HFF-Myc (cell line): ENCODE results near the gene TANGO6.

Experiments
- DNase-seq: peaks from one replicate; pipeline ENCODE4 v3.0.0-alpha.2; 2011; ENCODE audit warnings: low read depth; ENCODE audit errors: extremely low read depth
- H3K4me3 ChIP-seq: replicated peaks from 2 replicates; pipeline ENCODE4 v1.5.1; 2011; ENCODE audit warnings: low read depth, mild to moderate bottlenecking, control low read depth, low read length
- TF ChIP-seq, protein P1 (sequence below): IDR thresholded peaks from 2 replicates; pipeline ENCODE4 v1.5.1; 2012; ENCODE audit warnings: mild to moderate bottlenecking, low read depth, low read length, control low read depth; ENCODE audit errors: missing control alignments

The TANGO6 gene

DNA sequence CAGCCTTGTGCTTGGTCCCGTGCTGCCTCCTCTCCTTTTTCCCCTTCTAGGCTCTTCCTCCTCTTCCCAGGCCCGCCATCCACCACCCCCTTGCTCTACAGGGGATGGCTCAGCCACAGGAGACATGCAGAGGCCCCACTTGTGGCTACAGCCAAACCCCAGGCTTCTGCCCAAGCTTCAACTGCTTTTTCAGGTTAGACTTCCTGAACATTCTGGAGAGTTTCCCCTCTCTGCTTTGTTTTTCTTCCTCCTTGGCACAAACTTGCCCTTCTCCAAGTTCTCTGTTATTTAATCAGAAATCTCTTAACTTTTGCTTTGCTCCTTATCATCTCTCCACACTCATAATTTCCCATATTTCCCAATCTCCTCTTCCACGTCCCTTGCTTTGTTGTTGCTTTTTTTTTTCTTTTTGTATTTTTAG is 243.8 kb downstream of the TANGO6 start:
- no peak for DNase-seq
- TF ChIP-seq, protein P1, sequence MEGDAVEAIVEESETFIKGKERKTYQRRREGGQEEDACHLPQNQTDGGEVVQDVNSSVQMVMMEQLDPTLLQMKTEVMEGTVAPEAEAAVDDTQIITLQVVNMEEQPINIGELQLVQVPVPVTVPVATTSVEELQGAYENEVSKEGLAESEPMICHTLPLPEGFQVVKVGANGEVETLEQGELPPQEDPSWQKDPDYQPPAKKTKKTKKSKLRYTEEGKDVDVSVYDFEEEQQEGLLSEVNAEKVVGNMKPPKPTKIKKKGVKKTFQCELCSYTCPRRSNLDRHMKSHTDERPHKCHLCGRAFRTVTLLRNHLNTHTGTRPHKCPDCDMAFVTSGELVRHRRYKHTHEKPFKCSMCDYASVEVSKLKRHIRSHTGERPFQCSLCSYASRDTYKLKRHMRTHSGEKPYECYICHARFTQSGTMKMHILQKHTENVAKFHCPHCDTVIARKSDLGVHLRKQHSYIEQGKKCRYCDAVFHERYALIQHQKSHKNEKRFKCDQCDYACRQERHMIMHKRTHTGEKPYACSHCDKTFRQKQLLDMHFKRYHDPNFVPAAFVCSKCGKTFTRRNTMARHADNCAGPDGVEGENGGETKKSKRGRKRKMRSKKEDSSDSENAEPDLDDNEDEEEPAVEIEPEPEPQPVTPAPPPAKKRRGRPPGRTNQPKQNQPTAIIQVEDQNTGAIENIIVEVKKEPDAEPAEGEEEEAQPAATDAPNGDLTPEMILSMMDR = no peak
- no peak overlapping the region for H3K4me3 ChIP-seq

DNA sequence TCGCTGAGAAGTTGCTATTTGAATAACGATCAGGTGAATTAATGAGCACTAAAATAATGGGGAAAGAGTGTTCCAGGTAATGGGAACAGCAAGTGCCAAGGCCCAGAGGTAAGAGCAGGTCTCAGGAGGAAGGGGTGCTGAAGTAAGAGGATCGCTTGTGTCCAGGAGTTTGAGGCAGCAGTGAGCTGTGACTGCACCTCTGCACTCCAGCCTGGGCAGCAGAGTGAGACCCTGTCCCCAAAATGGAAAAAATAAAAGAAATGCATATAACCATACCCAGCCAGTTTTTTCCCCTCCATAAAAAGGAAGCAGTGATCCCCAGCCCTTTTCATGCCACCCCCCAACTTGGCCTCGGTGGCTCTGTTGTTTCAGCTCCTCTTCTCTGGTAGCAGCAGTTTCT is 245.4 kb downstream of the TANGO6 start:
- no peak for DNase-seq
- TF ChIP-seq, protein P1 = no peak
- no peak overlapping the region for H3K4me3 ChIP-seq

DNA sequence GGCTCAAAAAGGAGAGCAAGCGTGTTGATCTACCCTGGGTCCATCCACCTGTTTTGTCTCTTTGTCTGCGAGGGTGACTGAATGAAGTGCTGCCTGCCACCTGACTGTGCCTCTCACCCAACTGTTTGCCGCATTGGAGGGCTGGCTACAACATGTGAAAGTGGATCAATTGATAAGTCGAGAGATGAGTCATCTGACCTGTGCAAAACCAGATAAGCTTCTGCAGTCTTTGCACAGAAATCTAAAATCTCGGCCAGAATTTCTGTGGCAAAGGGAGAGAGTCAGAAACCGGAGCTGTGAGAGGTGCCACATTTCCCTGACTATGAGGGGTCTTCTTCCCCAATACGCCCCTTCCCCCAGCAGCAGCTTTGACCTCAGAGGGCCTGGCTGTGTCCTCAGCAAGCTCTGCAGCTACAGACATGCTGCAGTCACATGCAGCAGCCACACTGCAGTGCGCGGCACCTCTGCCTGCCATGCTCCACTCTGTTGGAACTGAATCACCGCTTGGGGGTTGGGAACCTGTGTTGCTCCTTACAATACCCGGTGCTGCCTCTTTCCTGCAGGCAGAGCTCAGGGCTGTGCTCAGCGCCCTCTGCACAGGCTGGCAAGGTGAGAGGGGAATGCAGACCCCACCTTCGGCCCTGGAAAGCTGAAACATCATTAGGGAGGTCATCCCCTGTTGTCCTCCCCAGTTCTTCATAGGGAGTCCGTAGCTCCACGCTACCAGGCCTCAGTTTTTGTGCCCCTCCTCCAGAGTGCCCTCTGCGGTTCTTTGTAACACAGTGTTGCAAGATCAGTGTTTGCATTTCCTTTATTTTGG is 246.0 kb downstream of the TANGO6 start:
- TF ChIP-seq, protein P1 = no peak
- H3K4me3 ChIP-seq = no peak overlapping the region
- DNase-seq = no peak

DNA sequence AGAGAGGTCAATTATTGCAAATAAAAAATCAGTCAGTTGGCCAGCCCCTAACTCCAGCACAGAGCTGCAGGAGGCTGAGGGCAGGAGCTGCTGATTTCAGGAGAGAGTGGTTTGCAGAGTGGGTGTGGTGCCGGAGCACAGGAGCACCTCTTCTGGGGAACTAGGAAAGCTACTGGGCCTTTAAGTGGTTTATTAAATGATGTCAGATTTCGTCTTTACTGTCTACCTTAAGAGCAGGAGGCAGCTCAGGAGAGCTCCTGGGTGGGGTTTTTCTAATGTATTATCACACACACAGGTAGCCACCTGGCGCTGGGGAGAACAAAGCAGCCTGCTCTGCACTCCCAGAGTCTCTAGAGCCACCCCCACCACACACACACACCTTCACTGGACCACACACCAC is 250.6 kb downstream of the TANGO6 start:
- no peak for DNase-seq

DNA sequence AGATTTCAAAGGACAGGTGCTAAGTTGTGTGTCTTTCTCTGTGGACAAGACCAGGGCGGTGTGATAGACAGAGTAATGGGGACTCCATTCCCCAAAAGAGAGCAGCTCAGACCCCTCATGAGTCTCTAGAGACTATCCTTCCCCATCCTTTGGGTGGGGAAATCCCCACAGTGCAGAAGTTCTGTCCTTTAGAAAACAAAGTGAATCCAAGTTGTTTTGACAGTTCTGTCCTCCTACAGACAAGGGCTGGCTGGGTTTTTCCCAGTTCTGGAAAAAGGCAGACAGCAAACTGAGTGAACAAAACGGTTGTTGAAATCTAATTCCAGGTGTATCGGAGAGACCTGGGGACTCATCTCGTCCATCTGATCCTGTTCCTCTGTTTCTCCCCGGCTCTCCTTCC is 251.2 kb downstream of the TANGO6 start:
- TF ChIP-seq, protein P1 = no peak
- H3K4me3 ChIP-seq = no peak overlapping the region
- DNase-seq = no peak

More for the DNA sequence above, 250.6 kb downstream of the TANGO6 start:
- H3K4me3 ChIP-seq = no peak overlapping the region
- TF ChIP-seq, protein P1 = no peak

DNA sequence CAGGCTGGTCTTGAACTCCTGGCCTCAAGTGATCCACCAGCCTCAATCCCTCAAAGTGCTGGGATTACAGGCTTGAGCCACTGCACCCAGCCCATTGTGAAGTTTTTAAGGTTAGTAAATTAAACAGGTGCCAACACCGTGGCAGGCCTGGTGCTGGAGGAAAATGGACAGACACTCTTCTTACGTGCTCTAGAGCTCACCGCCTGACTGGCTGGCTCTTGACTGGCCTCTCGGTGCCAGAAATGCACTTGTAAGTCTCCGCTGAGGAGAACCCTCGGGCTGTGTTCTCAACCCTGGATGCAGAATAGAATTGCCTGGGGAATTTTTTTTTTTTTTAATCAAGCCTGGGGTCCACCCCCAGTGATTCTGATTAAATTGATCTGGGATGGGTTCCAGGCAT is 251.9 kb downstream of the TANGO6 start:
- TF ChIP-seq, protein P1 = no peak
- no peak overlapping the region for H3K4me3 ChIP-seq
- DNase-seq = no peak
